Measurements from ENCODE around the gene MT1HL1.
"Not testable (repeated sequence)": the region's sequence is repeated elsewhere in the genome, so short reads cannot be mapped to it uniquely, and the experiment has no call there.

Gene MT1HL1

GRCh38 chr1:236994450-236994849 lies 9.8 kb downstream of the MT1HL1 start:
- Histone ChIP-seq H3K27me3 (replicated peaks; ENCODE audit: control insufficient read depth, insufficient read depth, low read length) (no peaks in the 10 kb centered on the region), H3K9me3 (ENCODE audit: control insufficient read depth, low read length) (peaks cover 13% of the 10 kb centered on the region), H3K36me3 (ENCODE audit: control insufficient read depth, insufficient read depth, low read length, severe bottlenecking) (no peaks in the 10 kb centered on the region), H3K9ac (ENCODE audit: low read length) (no peak overlapping the region), H3K4me3 (ENCODE audit: low read length) (no peak overlapping the region), H3K4me1 (ENCODE audit: control insufficient read depth, insufficient read depth, low read length) (no peaks in the 10 kb centered on the region)
- no peak for DNase-seq (ENCODE audit: low read depth)

GRCh38 chr1:236992449-236992848 lies 11.8 kb downstream of the MT1HL1 start:
- DNase-seq (ENCODE audit: low read depth): no peak
- peaks cover 16% of the 10 kb centered on the region for H3K9me3 ChIP-seq (ENCODE audit: control insufficient read depth, low read length)
- no peaks in the 10 kb centered on the region for H3K27me3 ChIP-seq (replicated peaks; ENCODE audit: control insufficient read depth, insufficient read depth, low read length)
- H3K9ac ChIP-seq (ENCODE audit: low read length): no peak overlapping the region
- no peaks in the 10 kb centered on the region for H3K36me3 ChIP-seq (ENCODE audit: control insufficient read depth, insufficient read depth, low read length, severe bottlenecking)
- H3K4me1 ChIP-seq (ENCODE audit: control insufficient read depth, insufficient read depth, low read length): no peaks in the 10 kb centered on the region
- no peak overlapping the region for H3K4me3 ChIP-seq (ENCODE audit: low read length)

GRCh38 chr1:236990052-236990445 lies 14.2 kb downstream of the MT1HL1 start:
- Histone ChIP-seq H3K9ac (ENCODE audit: low read length) (no peak overlapping the region), H3K27me3 (replicated peaks; ENCODE audit: control insufficient read depth, insufficient read depth, low read length) (no peaks in the 10 kb centered on the region), H3K4me3 (ENCODE audit: low read length) (no peak overlapping the region), H3K4me1 (ENCODE audit: control insufficient read depth, insufficient read depth, low read length) (no peaks in the 10 kb centered on the region), H3K36me3 (ENCODE audit: control insufficient read depth, insufficient read depth, low read length, severe bottlenecking) (no peaks in the 10 kb centered on the region), H3K9me3 (ENCODE audit: control insufficient read depth, low read length) (peaks cover 25% of the 10 kb centered on the region)
- no peak for DNase-seq (ENCODE audit: low read depth)

- Histone ChIP-seq H3K9me3 (ENCODE audit: control insufficient read depth, low read length) (peaks cover 25% of the 10 kb centered on the region), H3K9ac (ENCODE audit: low read length) (no peak overlapping the region), H3K36me3 (ENCODE audit: control insufficient read depth, insufficient read depth, low read length, severe bottlenecking) (no peaks in the 10 kb centered on the region), H3K27me3 (replicated peaks; ENCODE audit: control insufficient read depth, insufficient read depth, low read length) (no peaks in the 10 kb centered on the region), H3K4me3 (ENCODE audit: low read length) (no peak overlapping the region), H3K4me1 (ENCODE audit: control insufficient read depth, insufficient read depth, low read length) (no peaks in the 10 kb centered on the region)
- no peak for DNase-seq (ENCODE audit: low read depth)
Observed at GRCh38 chr1:236989290-236990051, 14.8 kb downstream of the MT1HL1 start.

GRCh38 chr1:236983818-236984217 lies 20.4 kb downstream of the MT1HL1 start:
- Histone ChIP-seq H3K36me3 (ENCODE audit: control insufficient read depth, insufficient read depth, low read length, severe bottlenecking) (no peaks in the 10 kb centered on the region), H3K4me1 (ENCODE audit: control insufficient read depth, insufficient read depth, low read length) (no peaks in the 10 kb centered on the region), H3K9me3 (ENCODE audit: control insufficient read depth, low read length) (peaks cover 19% of the 10 kb centered on the region), H3K27me3 (replicated peaks; ENCODE audit: control insufficient read depth, insufficient read depth, low read length) (no peaks in the 10 kb centered on the region), H3K9ac (ENCODE audit: low read length) (no peak overlapping the region), H3K4me3 (ENCODE audit: low read length) (no peak overlapping the region)
- DNase-seq (ENCODE audit: low read depth): no peak

GRCh38 chr1:236982380-236982779 lies 21.9 kb downstream of the MT1HL1 start:
- H3K9ac ChIP-seq (ENCODE audit: low read length): no peak overlapping the region
- no peaks in the 10 kb centered on the region for H3K27me3 ChIP-seq (replicated peaks; ENCODE audit: control insufficient read depth, insufficient read depth, low read length)
- H3K9me3 ChIP-seq (ENCODE audit: control insufficient read depth, low read length): peaks cover 19% of the 10 kb centered on the region
- no peaks in the 10 kb centered on the region for H3K36me3 ChIP-seq (ENCODE audit: control insufficient read depth, insufficient read depth, low read length, severe bottlenecking)
- H3K4me3 ChIP-seq (ENCODE audit: low read length): no peak overlapping the region
- no peak for DNase-seq (ENCODE audit: low read depth)
- H3K4me1 ChIP-seq (ENCODE audit: control insufficient read depth, insufficient read depth, low read length): no peaks in the 10 kb centered on the region

- not testable (repeated sequence) for H3K36me3 ChIP-seq (ENCODE audit: control insufficient read depth, insufficient read depth, low read length, severe bottlenecking); DNase-seq (ENCODE audit: low read depth); H3K9ac ChIP-seq (ENCODE audit: low read length); H3K27me3 ChIP-seq (replicated peaks; ENCODE audit: control insufficient read depth, insufficient read depth, low read length); H3K4me1 ChIP-seq (ENCODE audit: control insufficient read depth, insufficient read depth, low read length); H3K4me3 ChIP-seq (ENCODE audit: low read length)
- peaks cover 18% of the 10 kb centered on the region for H3K9me3 ChIP-seq (ENCODE audit: control insufficient read depth, low read length)
Observed at GRCh38 chr1:236981431-236981830, 22.8 kb downstream of the MT1HL1 start.

- no peak for DNase-seq (ENCODE audit: low read depth)
- H3K4me1 ChIP-seq (ENCODE audit: control insufficient read depth, insufficient read depth, low read length): no peaks in the 10 kb centered on the region
- peaks cover 12% of the 10 kb centered on the region for H3K9me3 ChIP-seq (ENCODE audit: control insufficient read depth, low read length)
- no peaks in the 10 kb centered on the region for H3K27me3 ChIP-seq (replicated peaks; ENCODE audit: control insufficient read depth, insufficient read depth, low read length)
- H3K36me3 ChIP-seq (ENCODE audit: control insufficient read depth, insufficient read depth, low read length, severe bottlenecking): no peaks in the 10 kb centered on the region
- H3K9ac ChIP-seq (ENCODE audit: low read length): no peak overlapping the region
- H3K4me3 ChIP-seq (ENCODE audit: low read length): no peak overlapping the region
Observed at GRCh38 chr1:236980673-236981072, 23.6 kb downstream of the MT1HL1 start.

GRCh38 chr1:236979149-236979900 lies 24.9 kb downstream of the MT1HL1 start:
- Histone ChIP-seq H3K4me1 (ENCODE audit: control insufficient read depth, insufficient read depth, low read length) (no peaks in the 10 kb centered on the region), H3K4me3 (ENCODE audit: low read length) (no peak overlapping the region), H3K9ac (ENCODE audit: low read length) (no peak overlapping the region), H3K27me3 (replicated peaks; ENCODE audit: control insufficient read depth, insufficient read depth, low read length) (no peaks in the 10 kb centered on the region), H3K36me3 (ENCODE audit: control insufficient read depth, insufficient read depth, low read length, severe bottlenecking) (no peaks in the 10 kb centered on the region), H3K9me3 (ENCODE audit: control insufficient read depth, low read length) (peaks cover 12% of the 10 kb centered on the region)
- no peak for DNase-seq (ENCODE audit: low read depth)

- H3K9ac ChIP-seq (ENCODE audit: low read length): no peak overlapping the region
- H3K27me3 ChIP-seq (replicated peaks; ENCODE audit: control insufficient read depth, insufficient read depth, low read length): no peaks in the 10 kb centered on the region
- no peak for DNase-seq (ENCODE audit: low read depth)
- H3K4me3 ChIP-seq (ENCODE audit: low read length): no peak overlapping the region
- H3K4me1 ChIP-seq (ENCODE audit: control insufficient read depth, insufficient read depth, low read length): no peaks in the 10 kb centered on the region
- H3K9me3 ChIP-seq (ENCODE audit: control insufficient read depth, low read length): peaks cover 12% of the 10 kb centered on the region
- no peaks in the 10 kb centered on the region for H3K36me3 ChIP-seq (ENCODE audit: control insufficient read depth, insufficient read depth, low read length, severe bottlenecking)
Observed at GRCh38 chr1:236978740-236979139, 25.5 kb downstream of the MT1HL1 start.

- no peak overlapping the region for H3K4me3 ChIP-seq (ENCODE audit: low read length)
- no peak for DNase-seq (ENCODE audit: low read depth)
- H3K9ac ChIP-seq (ENCODE audit: low read length): no peak overlapping the region
- no peaks in the 10 kb centered on the region for H3K36me3 ChIP-seq (ENCODE audit: control insufficient read depth, insufficient read depth, low read length, severe bottlenecking)
- no peaks in the 10 kb centered on the region for H3K4me1 ChIP-seq (ENCODE audit: control insufficient read depth, insufficient read depth, low read length)
- no peaks in the 10 kb centered on the region for H3K27me3 ChIP-seq (replicated peaks; ENCODE audit: control insufficient read depth, insufficient read depth, low read length)
- H3K9me3 ChIP-seq (ENCODE audit: control insufficient read depth, low read length): peaks cover 12% of the 10 kb centered on the region
Observed at GRCh38 chr1:236975461-236975860, 28.8 kb downstream of the MT1HL1 start.

All from adipocyte (in vitro differentiated cells).